ENCODE results near the gene FURIN.

- TF ChIP-seq POLR2AphosphoS2 (conservative IDR thresholded peaks at IDR 0.05; ENCODE audit: low read length) (no peak), RNF2 (IDR thresholded peaks at IDR 0.05; ENCODE audit: borderline replicate concordance, low read depth) (no peak), CTCF (IDR thresholded peaks at IDR 0.05) (no peak), SMC3 (IDR thresholded peaks at IDR 0.05) (no peak), ZFP36 (IDR thresholded peaks at IDR 0.05; ENCODE audit: borderline replicate concordance, partially characterized antibody) (no peak), MAZ (IDR thresholded peaks at IDR 0.05; ENCODE audit: borderline replicate concordance, low read depth, low read length) (no peak), POLR2A (IDR thresholded peaks at IDR 0.05; ENCODE audit: low read length) (no peak), USF2 (IDR thresholded peaks at IDR 0.05) (no peak), BHLHE40 (IDR thresholded peaks at IDR 0.05; ENCODE audit: low read depth, low read length) (no peak)
Observed at GRCh38 chr15:90836296-90836871, 32.0 kb upstream of the FURIN start.
